ENCODE data around the gene FGR. TPM values are rescaled to one million over a fixed set of nuclear protein-coding genes. Genes with fewer than 3 reads are reported as not detected.
"Not testable (repeated sequence)": the region's sequence is repeated elsewhere in the genome, so short reads cannot be mapped to it uniquely, and the experiment has no call there.

Gene FGR
- total RNA-seq, 1 donor from 2014 or later, result 2.6 TPM

DNA sequence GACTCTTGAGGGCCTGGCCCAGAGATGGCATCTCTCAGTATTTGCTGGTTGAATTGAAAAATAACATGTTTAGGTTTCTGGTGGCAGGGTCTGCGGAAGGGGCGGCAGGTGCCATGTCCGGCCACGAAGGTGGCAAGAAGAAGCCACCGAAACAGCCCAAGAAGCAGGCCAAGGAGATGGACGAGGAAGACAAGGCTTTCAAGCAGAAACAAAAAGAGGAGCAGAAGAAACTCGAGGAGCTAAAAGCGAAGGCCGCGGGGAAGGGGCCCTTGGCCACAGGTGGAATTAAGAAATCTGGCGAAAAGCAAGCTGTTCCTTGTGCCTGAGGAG is 14.3 kb upstream of the FGR start:
- Histone ChIP-seq H3K27ac (ENCODE audit: low read depth, low read length) (no peak overlapping the region), H3K36me3 (ENCODE audit: control insufficient read depth in 3 of 3, insufficient read depth in 3 of 3, low read length in 3 of 3) (no peaks in the 10 kb centered on the region)

DNA sequence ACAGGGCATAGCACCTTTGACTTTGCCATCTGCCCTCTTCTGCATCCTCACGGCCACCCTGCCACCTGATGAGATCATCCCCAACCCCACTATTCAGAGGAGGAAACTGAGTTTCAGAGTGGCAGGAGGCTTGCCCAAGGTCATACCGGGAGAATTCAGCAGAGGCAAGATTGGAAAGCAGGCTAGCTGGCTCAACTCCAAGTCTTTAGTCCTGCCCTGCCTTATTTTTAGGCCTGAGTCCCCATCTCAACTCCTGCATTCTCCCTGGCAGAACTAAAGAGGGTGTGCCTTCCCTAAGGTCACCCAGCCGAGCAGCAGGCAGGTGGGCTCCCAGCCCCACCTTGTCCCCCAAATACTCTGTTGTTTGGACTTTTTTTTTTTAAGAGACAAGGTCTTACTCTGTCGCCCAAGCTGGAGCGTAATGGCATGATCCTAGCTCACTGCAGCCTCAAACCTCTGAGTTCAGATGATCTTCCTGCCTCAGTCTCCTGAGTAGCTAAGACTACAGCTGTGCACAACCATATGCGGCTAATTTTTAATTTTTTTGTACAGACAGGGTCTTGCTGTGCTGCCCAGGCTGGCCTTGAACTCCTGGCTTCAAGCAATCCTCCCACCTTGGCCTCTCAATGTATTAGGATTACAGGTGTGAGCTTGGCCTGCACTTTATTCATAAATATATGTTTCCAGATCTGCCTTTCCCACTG is 13.8 kb upstream of the FGR start:
- Histone ChIP-seq H3K27ac (ENCODE audit: low read depth, low read length) (no peak overlapping the region), H3K9me3 (ENCODE audit: control insufficient read depth in 3 of 3, low read length in 3 of 3) (no peaks in the 10 kb centered on the region), H3K4me3 (ENCODE audit: low read length in 3 of 3) (no peak overlapping the region), H3K36me3 (ENCODE audit: control insufficient read depth in 3 of 3, insufficient read depth in 3 of 3, low read length in 3 of 3) (no peaks in the 10 kb centered on the region), H3K9ac (ENCODE audit: low read depth in 1 of 3, low read length in 3 of 3) (peak overlapping the region in 1 of 3 donors; percentile 45), H3K27me3 (ENCODE audit: control insufficient read depth in 3 of 3, insufficient read depth in 3 of 3, low read length in 3 of 3) (no peaks in the 10 kb centered on the region), H3K4me1 (ENCODE audit: control insufficient read depth in 3 of 3, insufficient read depth in 3 of 3, low read length in 3 of 3) (peaks cover 21 to 33% (median 26%) of the 10 kb centered on the region in 3 donors)

More for the DNA sequence above, 14.3 kb upstream of the FGR start:
- Histone ChIP-seq H3K9ac (ENCODE audit: low read depth in 1 of 3, low read length in 3 of 3) (peak overlapping the region in 1 of 3 donors; percentile 45), H3K4me1 (ENCODE audit: control insufficient read depth in 3 of 3, insufficient read depth in 3 of 3, low read length in 3 of 3) (peaks cover 21 to 31% (median 26%) of the 10 kb centered on the region in 3 donors), H3K9me3 (ENCODE audit: control insufficient read depth in 3 of 3, low read length in 3 of 3) (no peaks in the 10 kb centered on the region), H3K4me3 (ENCODE audit: low read length in 3 of 3) (no peak overlapping the region), H3K27me3 (ENCODE audit: control insufficient read depth in 3 of 3, insufficient read depth in 3 of 3, low read length in 3 of 3) (no peaks in the 10 kb centered on the region)

DNA sequence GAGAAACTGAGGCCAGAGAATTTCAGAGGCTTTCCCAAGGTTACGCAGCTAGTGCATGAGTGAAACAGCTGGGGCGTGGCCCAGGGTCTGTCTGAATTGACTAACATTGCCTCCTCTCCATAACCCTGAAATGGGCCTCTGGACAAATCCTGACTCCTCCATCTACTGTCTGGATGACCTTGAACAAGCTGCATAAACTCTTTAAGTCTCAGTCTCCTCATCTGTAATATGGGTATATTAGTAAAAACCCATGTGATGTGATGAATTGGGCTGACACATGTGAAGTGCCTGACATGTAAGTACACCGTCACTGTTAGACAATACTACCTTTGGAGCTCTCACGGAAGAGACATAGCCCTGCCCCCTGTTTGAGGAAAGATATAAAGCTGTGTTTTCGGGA is 12.3 kb upstream of the FGR start:
- no peak overlapping the region for H3K27ac ChIP-seq (ENCODE audit: low read depth, low read length)
- H3K36me3 ChIP-seq (ENCODE audit: control insufficient read depth in 3 of 3, insufficient read depth in 3 of 3, low read length in 3 of 3), result no peaks in the 10 kb centered on the region
- no peak overlapping the region for H3K4me3 ChIP-seq (ENCODE audit: low read length in 3 of 3)
- H3K4me1 ChIP-seq (ENCODE audit: control insufficient read depth in 3 of 3, insufficient read depth in 3 of 3, low read length in 3 of 3), result peaks cover 21 to 36% (median 30%) of the 10 kb centered on the region in 3 donors
- H3K27me3 ChIP-seq (ENCODE audit: control insufficient read depth in 3 of 3, insufficient read depth in 3 of 3, low read length in 3 of 3), result no peaks in the 10 kb centered on the region
- no peak overlapping the region for H3K9ac ChIP-seq (ENCODE audit: low read depth in 1 of 3, low read length in 3 of 3)
- no peaks in the 10 kb centered on the region for H3K9me3 ChIP-seq (ENCODE audit: control insufficient read depth in 3 of 3, low read length in 3 of 3)

DNA sequence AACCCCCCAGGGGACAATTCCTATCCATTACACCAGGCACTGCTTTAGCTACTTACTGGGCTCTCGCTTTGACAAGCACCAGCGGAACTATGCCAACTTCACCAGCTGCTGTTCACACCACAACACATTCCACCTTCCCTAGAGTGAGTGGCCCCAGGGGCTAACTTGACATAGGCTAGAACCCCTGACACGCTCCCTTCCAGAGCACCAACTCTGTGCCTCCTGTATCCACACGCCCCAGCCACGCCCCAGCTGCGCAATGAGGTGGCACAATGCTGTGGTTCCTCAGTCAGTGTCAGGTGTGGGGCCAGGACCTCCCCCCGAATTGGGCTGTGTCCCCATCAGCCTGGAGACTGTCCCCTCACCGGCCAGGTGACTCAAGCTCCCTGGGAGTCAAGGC is 11.7 kb upstream of the FGR start:
- H3K9ac ChIP-seq (ENCODE audit: low read depth in 1 of 3, low read length in 3 of 3), result peak overlapping the region in 2 of 3 donors; percentile 2 to 40
- H3K4me3 ChIP-seq (ENCODE audit: low read length in 3 of 3), result no peak overlapping the region
- H3K36me3 ChIP-seq (ENCODE audit: control insufficient read depth in 3 of 3, insufficient read depth in 3 of 3, low read length in 3 of 3), result no peaks in the 10 kb centered on the region
- no peak overlapping the region for H3K27ac ChIP-seq (ENCODE audit: low read depth, low read length)
- peaks cover 21 to 36% (median 30%) of the 10 kb centered on the region in 3 donors for H3K4me1 ChIP-seq (ENCODE audit: control insufficient read depth in 3 of 3, insufficient read depth in 3 of 3, low read length in 3 of 3)
- H3K9me3 ChIP-seq (ENCODE audit: control insufficient read depth in 3 of 3, low read length in 3 of 3), result no peaks in the 10 kb centered on the region
- no peaks in the 10 kb centered on the region for H3K27me3 ChIP-seq (ENCODE audit: control insufficient read depth in 3 of 3, insufficient read depth in 3 of 3, low read length in 3 of 3)

DNA sequence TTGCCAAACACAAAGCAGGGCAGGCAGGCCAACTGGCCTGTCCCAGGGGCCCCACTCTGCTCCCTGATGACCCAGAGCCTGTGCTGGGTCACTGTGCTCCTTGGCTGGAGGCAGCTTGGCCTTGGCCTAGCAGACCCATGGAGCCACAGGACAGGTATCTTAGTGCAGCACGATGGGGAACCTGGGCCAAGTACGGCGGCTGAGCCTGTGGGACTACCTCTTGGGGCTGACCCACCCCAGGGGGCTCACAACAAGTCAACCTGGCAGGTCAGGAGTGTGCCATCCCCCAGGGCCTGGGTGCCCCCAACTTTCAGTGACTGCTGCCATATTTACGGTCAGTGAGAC is 10.1 kb upstream of the FGR start:
- peak overlapping the region in 1 of 3 donors; percentile 25 for H3K9ac ChIP-seq (ENCODE audit: low read depth in 1 of 3, low read length in 3 of 3)
- H3K27me3 ChIP-seq (ENCODE audit: control insufficient read depth in 3 of 3, insufficient read depth in 3 of 3, low read length in 3 of 3), result no peaks in the 10 kb centered on the region
- no peak overlapping the region for H3K4me3 ChIP-seq (ENCODE audit: low read length in 3 of 3)
- no peaks in the 10 kb centered on the region for H3K36me3 ChIP-seq (ENCODE audit: control insufficient read depth in 3 of 3, insufficient read depth in 3 of 3, low read length in 3 of 3)
- H3K4me1 ChIP-seq (ENCODE audit: control insufficient read depth in 3 of 3, insufficient read depth in 3 of 3, low read length in 3 of 3), result peaks cover 12 to 27% (median 21%) of the 10 kb centered on the region in 3 donors
- no peaks in the 10 kb centered on the region for H3K9me3 ChIP-seq (ENCODE audit: control insufficient read depth in 3 of 3, low read length in 3 of 3)
- no peak overlapping the region for H3K27ac ChIP-seq (ENCODE audit: low read depth, low read length)

DNA sequence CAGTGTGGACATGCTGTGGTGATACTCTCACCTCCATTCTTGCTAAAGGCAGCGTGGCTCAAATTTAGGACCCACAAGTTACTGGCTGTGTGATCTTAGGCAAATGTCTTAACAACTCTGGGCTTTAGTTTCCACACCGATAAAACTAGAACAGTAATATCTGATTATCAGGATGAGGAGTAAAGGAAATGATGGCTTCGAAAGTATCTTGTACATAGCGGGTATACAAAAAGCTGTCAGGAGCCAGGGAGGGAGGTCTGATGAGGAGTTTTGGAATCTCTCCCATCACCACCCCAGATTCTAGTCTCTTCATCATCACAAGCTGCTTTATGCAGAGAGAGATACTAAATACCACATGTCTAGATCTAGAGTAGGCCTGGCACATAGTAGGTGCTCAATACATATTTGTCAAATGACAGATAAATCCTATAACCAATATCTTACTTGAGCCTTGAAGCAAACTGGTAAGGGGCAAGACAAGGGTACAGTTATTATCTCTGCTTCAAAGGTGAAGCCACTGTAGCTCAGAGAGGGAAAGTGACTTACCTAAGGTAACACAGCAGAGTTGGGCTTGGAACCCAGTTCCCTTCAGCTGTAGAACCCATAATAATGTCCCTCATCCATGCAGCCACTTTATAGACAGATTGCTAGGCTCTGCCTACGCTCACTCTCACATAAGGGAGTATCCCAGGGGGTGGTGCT is 9.5 kb upstream of the FGR start:
- Histone ChIP-seq H3K4me3 (ENCODE audit: low read length in 3 of 3) (no peak overlapping the region), H3K4me1 (ENCODE audit: control insufficient read depth in 3 of 3, insufficient read depth in 3 of 3, low read length in 3 of 3) (peaks cover 12 to 24% (median 21%) of the 10 kb centered on the region in 3 donors), H3K27me3 (ENCODE audit: control insufficient read depth in 3 of 3, insufficient read depth in 3 of 3, low read length in 3 of 3) (no peaks in the 10 kb centered on the region), H3K27ac (ENCODE audit: low read depth, low read length) (no peak overlapping the region), H3K9me3 (ENCODE audit: control insufficient read depth in 3 of 3, low read length in 3 of 3) (no peaks in the 10 kb centered on the region), H3K9ac (ENCODE audit: low read depth in 1 of 3, low read length in 3 of 3) (no peak overlapping the region), H3K36me3 (ENCODE audit: control insufficient read depth in 3 of 3, insufficient read depth in 3 of 3, low read length in 3 of 3) (no peaks in the 10 kb centered on the region)

DNA sequence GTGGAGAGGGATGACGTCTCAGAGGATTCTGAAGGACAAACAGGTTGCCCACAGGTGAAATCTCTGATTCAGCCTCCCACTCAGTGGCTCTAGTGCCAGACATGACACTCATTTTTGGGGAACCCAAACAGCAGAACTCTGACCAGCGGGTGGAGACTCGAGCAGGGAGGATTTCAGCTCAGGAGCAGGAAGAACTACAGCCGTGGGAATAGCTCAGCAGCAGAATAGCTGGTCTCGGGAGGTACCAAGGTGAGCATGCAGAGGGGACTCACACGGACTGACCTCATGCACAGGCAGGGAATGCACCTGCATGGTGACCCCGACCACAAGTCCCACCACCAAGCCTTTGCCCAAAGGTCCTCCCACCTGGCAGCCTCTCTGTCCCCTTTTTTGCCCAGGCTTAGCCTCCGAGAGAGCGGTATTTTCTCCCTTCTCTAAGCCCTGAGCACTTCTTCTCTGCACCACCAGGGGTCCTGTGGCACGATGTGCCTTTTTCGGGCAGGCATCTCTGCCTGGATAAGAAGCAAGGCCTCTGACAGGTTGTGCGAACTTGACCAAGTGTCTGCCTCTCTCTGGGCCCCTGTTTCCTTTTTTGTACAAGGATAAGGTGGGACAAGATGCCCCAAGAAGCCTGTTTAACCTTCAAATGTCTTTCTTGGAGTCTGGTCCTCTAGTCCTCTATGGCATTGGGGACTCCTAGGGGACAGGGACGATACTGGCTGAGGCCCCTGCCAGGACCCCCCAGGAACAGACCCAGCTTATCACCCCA is 8.8 kb upstream of the FGR start:
- H3K4me3 ChIP-seq (ENCODE audit: low read length in 3 of 3), result no peak overlapping the region
- H3K27me3 ChIP-seq (ENCODE audit: control insufficient read depth in 3 of 3, insufficient read depth in 3 of 3, low read length in 3 of 3), result no peaks in the 10 kb centered on the region
- H3K9ac ChIP-seq (ENCODE audit: low read depth in 1 of 3, low read length in 3 of 3), result peak overlapping the region in 1 of 3 donors; percentile 16
- no peak overlapping the region for H3K27ac ChIP-seq (ENCODE audit: low read depth, low read length)
- no peaks in the 10 kb centered on the region for H3K9me3 ChIP-seq (ENCODE audit: control insufficient read depth in 3 of 3, low read length in 3 of 3)
- H3K36me3 ChIP-seq (ENCODE audit: control insufficient read depth in 3 of 3, insufficient read depth in 3 of 3, low read length in 3 of 3), result no peaks in the 10 kb centered on the region
- H3K4me1 ChIP-seq (ENCODE audit: control insufficient read depth in 3 of 3, insufficient read depth in 3 of 3, low read length in 3 of 3), result peaks cover 7 to 19% (median 17%) of the 10 kb centered on the region in 3 donors

DNA sequence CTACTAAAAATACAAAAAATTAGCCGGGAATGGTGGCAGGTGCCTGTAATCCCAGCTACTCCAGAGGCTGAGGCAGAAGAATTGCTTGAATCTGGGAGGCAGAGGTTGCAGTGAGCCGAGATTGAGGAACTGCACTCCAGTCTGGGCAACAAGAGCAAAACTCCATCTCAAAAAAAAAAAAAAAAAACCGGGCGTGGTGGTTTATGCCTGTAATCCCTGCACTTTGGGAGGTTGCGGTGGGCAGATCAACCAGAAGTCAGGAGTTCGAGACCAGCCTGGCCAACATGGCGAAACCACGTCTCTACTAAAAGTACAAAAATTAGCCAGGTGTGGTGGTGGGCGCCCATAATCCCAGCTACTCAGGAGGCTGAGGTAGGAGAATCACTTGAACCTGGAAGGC is 5.5 kb upstream of the FGR start:
- H3K27ac ChIP-seq (ENCODE audit: low read depth, low read length), result not testable (repeated sequence)

DNA sequence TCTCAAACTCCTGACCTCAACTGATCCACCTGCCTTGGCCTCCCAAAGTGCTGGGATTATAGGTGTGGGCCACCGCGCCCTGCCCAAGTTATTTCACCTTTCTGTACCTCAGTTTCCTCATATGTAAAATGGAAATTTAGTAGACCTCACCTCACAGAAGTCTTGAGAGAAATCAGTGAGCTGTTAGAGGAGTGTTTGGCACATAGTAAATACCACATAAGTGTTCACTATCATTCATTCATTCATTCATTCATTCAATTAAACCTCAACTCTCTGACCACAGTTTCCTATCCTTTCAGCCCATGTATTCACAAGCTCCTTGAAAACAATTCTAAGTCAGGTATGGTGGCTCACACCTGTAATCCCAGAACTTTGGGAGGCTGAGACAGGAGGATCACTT is 3.8 kb upstream of the FGR start:
- Histone ChIP-seq H3K9me3 (ENCODE audit: control insufficient read depth in 3 of 3, low read length in 3 of 3) (no peaks in the 10 kb centered on the region), H3K9ac (ENCODE audit: low read depth in 1 of 3, low read length in 3 of 3) (no peak overlapping the region), H3K36me3 (ENCODE audit: control insufficient read depth in 3 of 3, insufficient read depth in 3 of 3, low read length in 3 of 3) (no peaks in the 10 kb centered on the region), H3K27me3 (ENCODE audit: control insufficient read depth in 3 of 3, insufficient read depth in 3 of 3, low read length in 3 of 3) (peaks cover 7 to 11% (median 10%) of the 10 kb centered on the region in 3 donors), H3K27ac (ENCODE audit: low read depth, low read length) (no peak overlapping the region), H3K4me1 (ENCODE audit: control insufficient read depth in 3 of 3, insufficient read depth in 3 of 3, low read length in 3 of 3) (peaks cover 2 to 14% (median 4%) of the 10 kb centered on the region in 3 donors), H3K4me3 (ENCODE audit: low read length in 3 of 3) (no peak overlapping the region)

More for the DNA sequence above, 5.5 kb upstream of the FGR start:
- H3K4me3 ChIP-seq (ENCODE audit: low read length in 3 of 3); H3K9me3 ChIP-seq (ENCODE audit: control insufficient read depth in 3 of 3, low read length in 3 of 3); H3K36me3 ChIP-seq (ENCODE audit: control insufficient read depth in 3 of 3, insufficient read depth in 3 of 3, low read length in 3 of 3); H3K27me3 ChIP-seq (ENCODE audit: control insufficient read depth in 3 of 3, insufficient read depth in 3 of 3, low read length in 3 of 3); H3K4me1 ChIP-seq (ENCODE audit: control insufficient read depth in 3 of 3, insufficient read depth in 3 of 3, low read length in 3 of 3); H3K9ac ChIP-seq (ENCODE audit: low read depth in 1 of 3, low read length in 3 of 3): not testable (repeated sequence)
